Activated naive CD8-positive, alpha-beta T cell treated with anti-CD3 and anti-CD28 coated beads, Interleukin-2, amount 50 U/mL, for 16 hours (primary cell): ENCODE measurements around the gene NUDT1.
"Not testable (repeated sequence)": the region's sequence is repeated elsewhere in the genome, so short reads cannot be mapped to it uniquely, and the experiment has no call there.

ENCODE experiments used
- DNase-seq: peaks from one replicate; pipeline ENCODE4 v3.0.0-alpha.2; 2020; ENCODE audit warnings: low read depth, low spot score

NUDT1 gene

DNA sequence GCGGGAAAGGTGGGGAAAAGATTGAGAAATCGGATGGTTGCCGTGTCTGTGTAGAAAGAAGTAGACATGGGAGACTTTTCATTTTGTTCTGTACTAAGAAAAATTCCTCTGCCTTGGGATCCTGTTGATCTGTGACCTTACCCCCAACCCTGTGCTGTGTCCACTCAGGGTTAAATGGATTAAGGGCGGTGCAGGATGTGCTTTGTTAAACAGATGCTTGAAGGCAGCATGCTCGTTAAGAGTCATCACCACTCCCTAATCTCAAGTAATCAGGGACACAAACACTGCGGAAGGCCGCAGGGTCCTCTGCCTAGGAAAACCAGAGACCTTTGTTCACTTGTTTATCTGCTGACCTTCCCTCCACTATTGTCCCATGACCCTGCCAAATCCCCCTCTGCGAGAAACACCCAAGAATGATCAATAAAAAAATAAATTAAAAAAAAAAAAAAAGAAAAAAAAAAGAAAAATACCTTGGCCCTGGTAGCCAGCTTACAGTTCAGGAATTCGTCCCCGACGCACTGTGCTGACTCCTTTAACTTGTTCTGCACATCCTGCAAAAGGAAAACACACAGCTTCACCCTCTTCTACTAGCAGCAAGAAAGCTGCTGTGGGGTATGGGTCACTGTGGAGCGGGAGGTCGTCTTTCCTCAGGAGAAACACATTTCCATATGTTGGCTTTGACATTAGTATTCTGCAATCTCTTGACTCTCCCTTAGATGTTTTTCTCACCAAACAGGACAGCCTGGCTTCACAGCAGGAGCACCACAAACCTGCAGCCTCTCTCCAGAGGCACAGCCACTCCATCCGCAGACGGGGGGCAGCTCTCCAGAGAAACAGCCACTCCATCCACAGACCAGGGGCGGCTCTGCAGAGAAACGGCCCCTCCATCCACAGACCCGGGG lies 27.3 kb downstream of the NUDT1 start:
- DNase-seq = not testable (repeated sequence)

GRCh38 chr7:2269991-2270460 lies 28.0 kb downstream of the NUDT1 start:
- no peak for DNase-seq

GRCh38 chr7:2270495-2270894 lies 28.5 kb downstream of the NUDT1 start:
- DNase-seq = no peak

GRCh38 chr7:2271273-2272026 lies 29.4 kb downstream of the NUDT1 start:
- DNase-seq = no peak

DNA sequence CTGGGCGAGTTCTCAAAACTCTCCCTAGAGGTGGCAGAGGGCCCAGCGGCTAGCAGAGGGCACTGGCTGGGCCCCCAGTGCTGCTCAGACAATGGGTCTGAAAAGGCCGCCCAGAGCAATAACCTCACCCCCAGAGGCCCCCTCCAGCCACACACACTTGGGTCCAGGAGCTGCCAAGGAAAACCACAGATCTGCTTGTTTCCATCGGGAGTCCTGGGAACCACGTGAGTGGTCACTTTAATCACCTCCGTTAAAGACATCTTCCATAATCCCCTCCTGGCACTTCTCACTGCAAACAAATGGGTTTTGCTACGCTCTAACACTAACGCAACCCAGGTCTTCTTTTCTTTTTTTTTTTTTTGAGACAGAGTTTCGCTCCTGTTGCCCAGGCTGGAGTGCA lies 30.0 kb downstream of the NUDT1 start:
- no peak for DNase-seq

DNA sequence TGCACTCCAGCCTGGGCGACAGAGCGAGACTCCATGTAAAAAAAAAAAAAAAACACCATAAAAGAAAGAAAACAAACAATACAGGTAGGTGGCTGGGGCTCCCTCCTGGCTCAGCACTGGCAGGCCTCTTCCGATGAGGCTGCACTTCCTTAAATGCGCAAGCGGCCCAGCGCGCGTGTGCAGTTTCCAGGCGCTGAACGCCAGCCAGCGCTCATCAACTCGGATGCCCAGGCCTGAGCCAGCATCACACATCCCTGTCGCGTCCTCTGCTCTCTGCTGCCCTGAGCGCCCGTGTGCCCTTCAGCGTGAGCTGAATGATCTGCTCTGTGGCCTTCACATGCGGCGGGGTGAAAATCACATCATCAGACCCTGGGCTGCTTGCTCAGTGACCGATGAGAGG lies 31.8 kb downstream of the NUDT1 start:
- no peak for DNase-seq

DNA sequence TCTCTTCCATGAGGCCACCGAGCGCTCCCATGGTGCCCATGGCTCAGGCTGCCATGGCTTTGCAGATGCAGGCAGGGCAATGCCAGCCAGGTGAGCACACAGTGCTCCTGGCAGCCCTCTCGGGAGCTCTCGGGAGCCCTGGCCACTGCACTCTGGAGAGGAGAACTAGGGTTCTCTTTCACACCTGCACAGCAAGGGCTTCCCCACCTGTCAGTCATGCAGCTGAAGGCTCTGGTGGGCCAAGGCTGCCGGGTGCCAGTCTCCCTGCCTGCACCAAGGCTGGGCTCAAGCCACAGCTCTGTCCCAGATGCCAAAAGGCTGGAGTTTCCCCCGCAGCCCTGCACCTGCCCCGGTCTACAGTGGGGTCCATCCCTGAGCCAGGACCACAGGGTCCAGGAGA lies 32.6 kb downstream of the NUDT1 start:
- DNase-seq = no peak

DNA sequence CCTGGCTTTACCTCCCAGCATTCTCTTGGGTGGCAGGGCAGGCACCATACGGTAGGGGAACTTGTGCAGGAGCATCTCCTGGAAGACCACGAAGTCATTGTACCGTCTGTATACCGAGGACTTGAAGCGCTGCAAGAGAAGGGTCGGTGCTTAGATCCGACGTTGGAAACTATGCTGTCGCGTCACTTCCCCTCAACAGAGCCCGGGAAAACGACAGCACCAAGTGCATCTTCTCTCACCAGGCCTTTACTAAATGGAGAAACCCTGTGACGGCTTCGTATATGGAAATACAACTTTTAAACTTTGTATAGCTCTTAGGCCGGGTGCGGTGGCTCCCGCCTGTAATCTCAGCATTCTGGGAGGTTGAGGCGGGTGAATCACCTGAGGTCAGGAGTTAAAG lies 33.1 kb downstream of the NUDT1 start:
- no peak for DNase-seq

DNA sequence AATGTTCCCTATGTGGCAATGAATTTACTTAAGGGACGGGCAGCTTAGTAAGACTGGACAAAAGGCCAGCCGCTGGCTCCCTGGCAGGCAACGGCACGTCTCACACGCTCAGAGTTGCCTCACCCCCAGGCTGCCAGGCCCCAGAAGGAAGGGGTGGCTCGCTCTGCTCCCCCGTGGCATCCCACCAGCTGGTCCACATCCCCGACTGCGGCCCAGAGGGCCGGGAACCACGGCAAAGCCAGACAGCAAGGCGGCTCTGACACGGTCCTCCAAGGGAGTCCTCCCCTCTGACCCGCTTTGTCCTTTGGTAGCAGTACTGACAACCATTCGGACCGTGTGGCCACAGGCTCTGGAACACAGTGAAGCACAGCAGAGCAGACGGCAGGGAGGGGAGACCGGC lies 34.1 kb downstream of the NUDT1 start:
- no peak for DNase-seq

DNA sequence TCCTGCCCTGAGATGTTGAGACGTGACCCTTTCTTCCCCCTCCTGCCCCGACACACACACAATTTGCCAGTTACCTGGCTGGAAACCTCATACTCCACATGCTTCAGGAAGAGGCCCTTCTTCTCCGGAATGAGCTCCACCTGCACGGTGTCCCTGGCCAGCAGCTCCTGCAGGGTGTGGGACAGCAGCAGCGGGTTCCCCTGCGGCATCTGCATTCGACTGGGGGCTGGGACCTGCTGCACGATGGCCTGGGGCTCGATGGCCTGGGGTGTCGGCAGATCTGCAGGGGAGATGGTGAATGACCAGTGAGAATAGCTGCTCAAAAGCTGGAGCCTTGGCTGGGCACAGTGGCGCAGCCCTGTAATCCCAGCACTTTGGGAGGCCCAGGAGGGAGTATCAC lies 36.0 kb downstream of the NUDT1 start:
- DNase-seq = no peak

DNA sequence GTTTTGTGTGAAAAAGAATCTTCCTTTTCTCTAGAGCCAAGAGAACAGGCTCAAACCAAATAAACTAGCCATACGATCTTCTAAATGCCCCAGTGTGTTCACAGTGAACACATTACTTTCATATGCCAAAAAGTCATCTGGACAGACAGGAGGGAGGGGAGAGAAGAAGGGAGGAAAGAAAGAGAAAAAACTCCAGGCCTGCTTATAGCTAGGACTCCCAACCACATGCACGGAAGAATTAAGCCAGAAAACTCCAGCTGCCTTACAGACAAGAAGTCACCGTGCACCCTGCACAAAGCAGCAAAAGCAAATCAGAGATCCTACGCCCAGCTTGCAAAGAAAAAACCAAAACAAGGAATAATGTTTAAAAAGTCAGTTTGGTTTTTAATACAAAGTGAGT lies 37.9 kb downstream of the NUDT1 start:
- DNase-seq = no peak

- no peak for DNase-seq
Observed at GRCh38 chr7:2280424-2280823, 38.4 kb downstream of the NUDT1 start.

DNA sequence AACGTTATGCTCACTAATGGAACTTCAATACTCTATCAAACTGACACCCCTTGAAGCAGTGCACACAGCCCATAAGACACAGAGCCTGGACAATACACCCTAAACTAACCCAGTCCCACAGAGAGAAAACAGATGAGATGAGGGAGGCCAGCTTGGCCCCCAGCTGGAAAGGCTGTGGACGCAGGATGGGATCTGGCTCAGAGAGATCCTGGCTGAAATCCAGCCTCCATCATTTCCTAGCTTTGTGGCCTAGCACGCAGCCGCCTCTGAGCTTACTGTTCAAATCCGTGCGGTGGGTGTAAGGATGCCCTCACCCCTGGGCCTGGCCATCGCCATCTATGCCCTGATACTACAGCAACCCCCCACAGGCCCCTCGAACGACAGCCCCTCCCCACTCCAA lies 39.5 kb downstream of the NUDT1 start:
- DNase-seq = no peak

DNA sequence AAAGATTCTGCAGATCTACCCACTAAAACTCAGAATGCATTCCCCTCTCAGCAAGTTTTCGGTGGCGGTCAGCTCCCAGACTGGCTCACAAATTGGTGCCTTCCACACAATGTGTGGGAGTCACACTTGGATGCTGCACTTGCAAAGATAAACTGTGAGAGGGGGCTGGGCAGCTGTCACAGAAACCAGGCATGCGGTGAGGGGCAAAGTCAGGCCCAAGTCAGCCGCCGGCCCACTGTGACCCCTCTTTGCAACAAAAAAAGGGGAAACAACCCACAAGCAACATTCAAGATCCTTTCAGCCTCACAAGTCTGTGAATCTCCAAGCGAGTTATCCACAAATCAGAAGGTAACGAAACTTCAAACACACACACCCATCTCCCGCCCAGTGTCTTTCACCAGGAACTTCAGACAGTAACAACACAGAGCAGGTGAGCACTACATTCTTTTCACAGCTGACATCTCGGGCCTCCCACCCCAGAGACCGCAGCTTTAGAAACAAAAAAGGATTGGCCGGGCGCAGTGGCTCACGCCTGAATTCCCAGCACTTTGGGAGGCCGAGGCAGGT lies 40.2 kb downstream of the NUDT1 start:
- DNase-seq = no peak

GRCh38 chr7:2283074-2283473 lies 41.0 kb downstream of the NUDT1 start:
- no peak for DNase-seq

- no peak for DNase-seq
Observed at GRCh38 chr7:2287745-2288144, 45.7 kb downstream of the NUDT1 start.

DNA sequence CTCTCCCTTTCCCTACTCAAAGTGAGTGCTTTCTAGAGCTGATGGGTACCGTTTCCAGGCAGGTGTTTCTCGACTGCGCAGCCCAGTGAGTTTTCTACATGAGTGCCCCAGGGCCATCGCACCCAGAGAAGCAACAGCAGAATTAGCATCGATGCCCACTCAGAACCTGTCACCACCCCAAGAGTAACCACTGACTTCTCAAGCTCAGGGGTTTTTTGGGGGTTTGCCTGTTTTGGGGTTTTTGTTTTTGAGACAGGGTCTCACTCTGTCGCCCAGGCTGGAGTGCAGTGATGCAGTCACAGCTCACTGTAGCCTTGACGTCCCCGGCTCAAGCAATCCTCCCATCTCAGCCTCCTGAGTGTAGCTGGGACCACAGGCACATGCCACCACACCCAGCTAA lies 46.5 kb downstream of the NUDT1 start:
- DNase-seq = no peak

GRCh38 chr7:2289111-2289586 lies 47.1 kb downstream of the NUDT1 start:
- no peak for DNase-seq

DNA sequence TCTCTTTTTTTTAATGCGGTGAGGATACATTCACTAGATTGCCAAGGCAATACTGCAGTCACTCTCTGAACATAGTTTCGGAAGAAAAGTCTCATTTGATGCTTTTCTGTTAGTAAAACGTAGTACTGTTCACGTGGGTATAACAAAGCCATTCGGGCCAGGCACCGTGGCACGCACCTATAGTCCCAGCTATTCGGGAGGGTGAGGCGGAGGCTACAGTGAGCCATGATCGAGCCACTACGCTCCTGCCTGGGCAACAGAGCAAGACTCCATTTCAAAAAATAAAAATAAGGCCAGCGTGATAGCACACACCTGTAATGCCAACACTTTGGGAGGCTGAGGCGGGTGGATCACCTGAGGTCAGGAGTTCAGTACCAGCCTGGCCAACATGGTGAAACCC lies 47.6 kb downstream of the NUDT1 start:
- DNase-seq = no peak

DNA sequence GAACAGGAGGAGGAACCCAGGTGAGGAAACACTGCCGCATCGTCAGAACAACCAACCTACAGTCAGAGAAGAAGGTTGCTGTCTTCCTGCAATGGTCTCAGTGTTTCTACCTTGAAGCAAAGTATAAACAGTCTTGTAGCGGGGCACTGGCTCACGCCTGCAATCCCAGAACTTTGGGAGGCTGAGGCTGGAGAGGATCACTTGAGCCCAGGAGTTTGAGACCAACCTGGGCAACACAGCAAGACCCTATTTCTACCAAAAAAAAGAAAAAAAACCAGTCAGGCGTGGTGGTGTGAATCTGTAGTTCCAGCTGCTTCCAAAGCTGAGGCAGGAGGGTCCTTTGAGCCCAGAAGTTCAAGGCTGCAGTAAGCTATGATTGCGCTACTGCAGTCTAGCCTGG lies 48.9 kb downstream of the NUDT1 start:
- DNase-seq = no peak

DNA sequence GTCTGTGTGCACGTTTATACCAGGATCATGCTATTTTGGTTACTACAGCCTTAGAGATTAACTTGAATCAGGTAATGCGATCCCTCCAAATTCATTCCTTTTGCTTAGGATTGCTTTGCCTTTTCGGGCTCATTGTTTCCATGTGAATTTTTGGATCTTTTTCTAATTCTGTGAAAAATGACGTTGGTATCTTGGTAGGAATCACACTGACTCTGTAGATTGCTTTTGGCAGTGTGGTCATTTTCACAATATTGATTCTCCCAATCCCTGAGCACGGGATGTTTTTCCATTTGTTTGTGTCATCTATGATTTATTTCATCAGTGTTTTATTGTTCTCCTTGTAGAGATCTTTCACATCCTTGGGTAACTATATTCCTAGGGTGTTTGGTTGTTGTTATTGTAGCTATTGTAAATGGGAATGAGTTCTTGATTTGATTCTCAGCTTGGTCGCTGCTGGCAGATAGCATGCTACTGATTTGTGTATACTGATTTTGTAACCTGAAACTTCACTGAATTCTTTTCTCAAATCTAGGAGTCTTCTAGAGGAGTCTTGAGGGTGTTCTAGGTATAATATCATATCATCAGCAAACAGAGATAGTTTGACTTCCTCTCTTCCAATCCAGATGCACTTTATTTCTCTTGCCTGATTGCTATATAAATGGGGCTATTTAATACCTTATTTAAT lies 54.1 kb downstream of the NUDT1 start:
- no peak for DNase-seq

GRCh38 chr7:2296832-2297231 lies 54.8 kb downstream of the NUDT1 start:
- DNase-seq = no peak
